Adipose tissue (tissue), 3 donors: Measurements from ENCODE around the gene TIMELESS. TPM values are rescaled to one million over a fixed set of nuclear protein-coding genes. Genes with fewer than 3 reads are reported as not detected.

Experiments used
- H3K27ac ChIP-seq: one replicate; pipeline ENCODE4 v1.5.1; 2013; ENCODE audit warnings: low read depth, low read length
- WGBS, 3 donors: extraction: QIAGEN DNeasy Blood & Tissue Kit; methylation state at CpG; one replicate each; pipeline ENCODE4 v1.1.7; 2013; 5-methylcytosine and 5-hydroxymethylcytosine counted together
- polyA plus RNA-seq, 3 donors: library from polyadenylated mRNA; stranded (reverse); fragments of 200-250 nt; gene quantifications; one replicate each; pipeline ENCODE4 v1.2.3, GENCODE V29; 2013
- donor health status: healthy with polysubstance abuse.
- donor health status: Bipolar disorder and iron deficiency.
- donor health status: healthy.

The TIMELESS gene
- polyA plus RNA-seq, 3 donors = 3.9 to 5.0 (median 4.7) TPM

GRCh38 chr12:56375598-56376434, 73.4 kb downstream of the TIMELESS start:
- no peak overlapping the region for H3K27ac ChIP-seq
- WGBS, 3 donors = 72 to 77% (median 74%) methylated on average over 11 of the region's 11 CpGs

DNA sequence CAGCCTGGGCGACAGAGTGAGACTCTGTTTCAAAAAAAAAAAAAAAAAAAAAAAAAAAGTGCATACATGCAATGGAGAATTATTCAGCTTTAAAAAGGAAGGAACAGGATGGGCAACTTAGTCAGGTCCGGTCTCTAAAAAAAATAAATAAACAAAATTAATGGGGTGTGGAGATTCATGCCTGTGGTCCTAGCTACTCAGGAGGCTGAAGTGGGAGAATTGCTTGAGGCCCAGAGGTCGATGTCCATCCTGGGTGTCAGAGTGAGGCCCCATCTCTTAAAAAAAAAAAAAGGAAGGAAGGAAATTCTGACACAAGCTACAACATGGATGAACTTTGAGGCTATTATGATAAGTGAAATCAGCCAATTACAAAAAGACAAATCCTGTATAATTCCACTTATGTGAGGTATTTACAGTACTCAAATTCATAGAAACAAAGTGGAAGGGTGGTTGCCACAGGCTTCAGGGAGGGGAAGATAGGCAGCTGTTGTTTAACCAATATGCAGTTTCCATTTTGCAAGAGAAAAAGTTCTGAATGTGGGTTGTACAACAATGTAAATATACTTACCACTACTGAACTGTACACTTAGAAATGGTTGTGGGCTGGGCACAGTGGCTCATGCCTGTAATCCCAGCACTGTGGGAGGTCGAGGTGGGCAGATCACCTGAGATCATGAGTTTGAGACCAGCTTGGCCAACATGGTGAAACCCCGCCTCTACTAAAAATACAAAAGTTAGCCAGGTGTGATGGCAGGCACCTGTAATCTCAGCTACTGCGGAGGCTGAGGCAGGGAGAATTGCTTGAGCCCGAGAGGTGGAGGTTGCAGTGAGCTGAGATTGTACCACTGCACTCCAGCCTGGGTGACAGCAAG, 74.3 kb downstream of the TIMELESS start:
- 68 to 77% (median 70%) methylated on average over 7 of the region's 7 CpGs for WGBS, 3 donors
- H3K27ac ChIP-seq = no peak overlapping the region

DNA sequence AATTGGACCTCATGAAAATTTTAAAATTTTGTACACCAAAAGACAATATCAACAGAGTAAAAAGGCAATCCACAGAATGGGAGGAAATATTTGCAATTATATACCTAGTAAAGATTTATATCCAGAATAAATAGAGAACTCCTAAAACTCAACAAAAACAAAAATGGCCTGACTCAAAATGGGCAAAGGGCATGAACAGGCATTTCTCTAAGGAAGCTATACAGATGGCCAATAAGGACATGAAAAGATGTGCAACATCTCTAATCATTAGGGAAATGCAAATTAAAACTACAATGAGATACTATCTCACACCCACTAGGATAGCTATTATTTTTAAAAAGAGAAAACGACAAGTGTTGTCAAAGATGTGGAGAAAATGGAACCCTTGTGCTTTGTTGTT, 75.7 kb downstream of the TIMELESS start:
- WGBS, 3 donors = 95 to 100% (median 97%) methylated on average over 1 of the region's 1 CpG
- no peak overlapping the region for H3K27ac ChIP-seq

DNA sequence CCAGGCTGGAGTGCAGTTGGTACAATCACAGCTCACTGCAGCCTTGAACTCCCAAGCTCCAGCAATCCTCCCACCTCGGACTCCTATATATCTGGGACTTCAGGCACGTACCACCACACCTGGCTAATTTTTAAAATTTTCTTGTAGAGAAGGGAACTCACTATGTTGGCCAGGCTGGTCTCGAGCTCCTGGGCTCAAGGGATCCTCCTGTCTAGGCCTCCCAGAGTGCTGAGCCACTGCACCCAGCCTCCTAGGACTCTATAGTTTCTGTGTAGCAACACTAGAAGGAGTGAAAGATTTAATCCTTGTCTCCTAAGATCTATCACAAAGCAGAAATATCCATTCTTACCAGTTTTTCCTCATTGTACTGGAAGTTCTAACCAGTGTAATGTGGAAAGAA, 82.3 kb downstream of the TIMELESS start:
- no peak overlapping the region for H3K27ac ChIP-seq
- 79 to 92% (median 85%) methylated on average over 3 of the region's 3 CpGs for WGBS, 3 donors

Other genes with a start within 250 kb of the TIMELESS start
- gene RNF41, start 227.5 kb downstream of the TIMELESS start, polyA plus RNA-seq = 10 to 100 TPM; 15.3 to 51.7 (median 26.7) TPM
- 10 to 100 TPM; 20.9 to 22.3 (median 21.3) TPM for gene NABP2, start 225.1 kb downstream of the TIMELESS start, polyA plus RNA-seq
- 100 to 1,000 TPM in 1 of 3 donors, 1 to 10 TPM in 1, under 1 TPM in 1; 0.31 to 209 (median 1.0) TPM for gene SLC39A5, start 219.4 kb downstream of the TIMELESS start, polyA plus RNA-seq
- 1 to 10 TPM; 5.6 to 9.9 (median 9.7) TPM for gene ANKRD52, start 191.0 kb downstream of the TIMELESS start, polyA plus RNA-seq
- 10 to 100 TPM in 2 of 3 donors, 1 to 10 TPM in 1; 8.5 to 11.6 (median 11.1) TPM for gene COQ10A, start 182.5 kb downstream of the TIMELESS start, polyA plus RNA-seq
- gene CS, start 149.1 kb downstream of the TIMELESS start, polyA plus RNA-seq = 100 to 1,000 TPM in 1 of 3 donors, 10 to 100 TPM in 2; 82.8 to 289 (median 83.0) TPM
- 10 to 100 TPM; 86.3 to 99.0 (median 95.9) TPM for gene CNPY2, start 133.4 kb downstream of the TIMELESS start, polyA plus RNA-seq
- 10 to 100 TPM; 16.8 to 33.7 (median 29.8) TPM for gene PAN2, start 115.4 kb downstream of the TIMELESS start, polyA plus RNA-seq
- gene IL23A, start 110.5 kb downstream of the TIMELESS start, polyA plus RNA-seq = 1 to 10 TPM in 1 of 3 donors, under 1 TPM in 1, not detected in 1; 0.62 to 3.1 TPM
- gene STAT2, start 89.3 kb downstream of the TIMELESS start, polyA plus RNA-seq = 10 to 100 TPM; 32.5 to 58.4 (median 56.5) TPM
- under 1 TPM in 1 of 3 donors, not detected in 2; 0.03 TPM for gene APOF, start 86.6 kb downstream of the TIMELESS start, polyA plus RNA-seq
- under 1 TPM in 1 of 3 donors, not detected in 2; 0.16 TPM for gene MIP, start 5.2 kb upstream of the TIMELESS start, polyA plus RNA-seq
- 1 to 10 TPM; 2.0 to 2.5 (median 2.3) TPM for gene SPRYD4, start 19.2 kb upstream of the TIMELESS start, polyA plus RNA-seq
- 10 to 100 TPM in 1 of 3 donors, under 1 TPM in 2; 0.34 to 61.5 (median 0.71) TPM for gene GLS2, start 38.7 kb upstream of the TIMELESS start, polyA plus RNA-seq
- 10 to 100 TPM in 2 of 3 donors, 1 to 10 TPM in 1; 3.3 to 24.4 (median 12.6) TPM for gene RBMS2, start 72.4 kb upstream of the TIMELESS start, polyA plus RNA-seq
- 10 to 100 TPM; 18.9 to 56.0 (median 29.3) TPM for gene BAZ2A, start 180.9 kb upstream of the TIMELESS start, polyA plus RNA-seq
- gene ATP5F1B, start 196.6 kb upstream of the TIMELESS start, polyA plus RNA-seq = 100 to 1,000 TPM; 365 to 916 (median 482) TPM
- gene PTGES3, start 238.9 kb upstream of the TIMELESS start, polyA plus RNA-seq = 100 to 1,000 TPM in 1 of 3 donors, 10 to 100 TPM in 2; 70.2 to 165 (median 99.6) TPM